Measurements from ENCODE around the gene UROC1. TPM values are rescaled to one million over a fixed set of nuclear protein-coding genes. Genes with fewer than 3 reads are reported as not detected.

The UROC1 gene
- total and polyA plus RNA-seq, 2 of the 13 experiments (the other 11 are each of a cell fraction or from before 2014, with no cell fraction given) = 0.71 to 1.3 TPM

DNA sequence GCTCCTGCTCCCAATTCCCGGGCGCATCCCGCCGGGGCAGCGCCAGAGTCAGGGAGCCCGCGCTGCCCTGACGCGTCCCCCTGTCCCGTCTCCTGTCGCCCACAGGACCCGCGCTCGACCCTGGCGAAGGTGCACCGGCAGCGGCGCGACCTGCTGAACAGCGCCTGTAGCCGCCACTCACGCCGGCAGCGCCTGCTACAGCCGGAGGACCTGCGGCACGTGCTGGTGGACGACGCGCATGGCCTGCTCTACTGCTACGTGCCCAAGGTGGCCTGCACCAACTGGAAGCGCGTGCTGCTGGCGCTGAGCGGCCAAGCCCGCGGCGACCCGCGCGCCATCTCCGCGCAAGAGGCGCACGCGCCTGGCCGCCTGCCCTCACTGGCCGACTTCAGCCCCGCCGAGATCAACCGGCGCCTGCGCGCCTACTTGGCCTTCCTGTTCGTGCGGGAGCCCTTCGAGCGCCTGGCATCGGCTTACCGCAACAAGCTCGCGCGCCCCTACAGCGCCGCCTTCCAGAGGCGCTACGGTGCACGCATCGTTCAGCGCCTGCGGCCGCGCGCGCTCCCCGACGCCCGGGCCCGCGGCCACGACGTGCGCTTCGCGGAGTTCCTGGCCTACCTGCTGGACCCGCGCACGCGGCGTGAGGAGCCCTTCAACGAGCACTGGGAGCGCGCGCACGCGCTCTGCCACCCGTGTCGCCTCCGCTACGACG lies 24.2 kb upstream of the UROC1 start:
- H3K9me3 ChIP-seq (ENCODE audit: low read length) = no peaks in the 10 kb centered on the region
- ATAC-seq (no peak), DNase-seq (ENCODE audit: low spot score) (no peak), FAIRE-seq (no peak)
- no peak overlapping the region for H2AFZ ChIP-seq (ENCODE audit: low read length)
- peak; percentile 71 for TF ChIP-seq AGO2 (optimal IDR thresholded peaks at IDR 0.05; ENCODE audit: low read depth, low read length)
- peak; percentile 52; the same call in 1 of the 2 replicates for TF ChIP-seq RBFOX2 (IDR thresholded peaks at IDR 0.05; ENCODE audit: low read depth, low read length)
- no peak for TF ChIP-seq FIP1L1 (IDR thresholded peaks at IDR 0.05; ENCODE audit: borderline replicate concordance, insufficient read depth, low read depth, low read length)
- whole genome bisulfite sequencing (ENCODE audit: low lambda C conversion rate) = 99% methylated on average over 64 of the region's 101 CpGs
- H3K4me3 ChIP-seq (replicated peaks in 1 of 3; ENCODE audit: insufficient read depth in 1 of 3, low read depth in 2 of 3, low read length in 3 of 3) = no peak overlapping the region
- H3K27ac ChIP-seq (ENCODE audit: extremely low read length, insufficient read depth, low read length) = no peak overlapping the region
- intact Hi-C loops (cut with micrococcal nuclease; ENCODE audit: unreplicated experiment) (no loop called here), in situ Hi-C loops (cut with HindIII; ENCODE audit: extremely low pct_ligation_motif_present, low pct_unique_long_range_greater_than_20kb) (no loop called here)
- H4K20me1 ChIP-seq (ENCODE audit: insufficient read depth, low read length) = no peaks in the 10 kb centered on the region
- no TSS peak for BruUV-seq (replicated peaks)
- H3K27me3 ChIP-seq (ENCODE audit: control insufficient read depth in 1 of 2, insufficient read depth in 2 of 2, low read length in 2 of 2) = no peaks in the 10 kb centered on the region; a peak in 1 of 5 replicates
- ChIA-PET CTCF (ENCODE audit: low intra/inter-chr PET ratio, low total read pairs) (no interaction called here), POLR2A (no interaction called here)
- no peaks in the 10 kb centered on the region for H3K4me1 ChIP-seq (ENCODE audit: insufficient read depth, low read length)
- H3K36me3 ChIP-seq (replicated peaks in 1 of 2; ENCODE audit: control insufficient read depth in 1 of 2, insufficient read depth in 2 of 2, low read length in 2 of 2) = peaks cover 13 to 33% of the 10 kb centered on the region in 2 experiments
- H3K9ac ChIP-seq (ENCODE audit: insufficient read depth, low read depth, low read length) = no peak overlapping the region
- no peak overlapping the region for H3K4me2 ChIP-seq (ENCODE audit: low read depth, low read length)
- no peaks in the 10 kb centered on the region for H3K79me2 ChIP-seq (ENCODE audit: insufficient read depth, low read length)

DNA sequence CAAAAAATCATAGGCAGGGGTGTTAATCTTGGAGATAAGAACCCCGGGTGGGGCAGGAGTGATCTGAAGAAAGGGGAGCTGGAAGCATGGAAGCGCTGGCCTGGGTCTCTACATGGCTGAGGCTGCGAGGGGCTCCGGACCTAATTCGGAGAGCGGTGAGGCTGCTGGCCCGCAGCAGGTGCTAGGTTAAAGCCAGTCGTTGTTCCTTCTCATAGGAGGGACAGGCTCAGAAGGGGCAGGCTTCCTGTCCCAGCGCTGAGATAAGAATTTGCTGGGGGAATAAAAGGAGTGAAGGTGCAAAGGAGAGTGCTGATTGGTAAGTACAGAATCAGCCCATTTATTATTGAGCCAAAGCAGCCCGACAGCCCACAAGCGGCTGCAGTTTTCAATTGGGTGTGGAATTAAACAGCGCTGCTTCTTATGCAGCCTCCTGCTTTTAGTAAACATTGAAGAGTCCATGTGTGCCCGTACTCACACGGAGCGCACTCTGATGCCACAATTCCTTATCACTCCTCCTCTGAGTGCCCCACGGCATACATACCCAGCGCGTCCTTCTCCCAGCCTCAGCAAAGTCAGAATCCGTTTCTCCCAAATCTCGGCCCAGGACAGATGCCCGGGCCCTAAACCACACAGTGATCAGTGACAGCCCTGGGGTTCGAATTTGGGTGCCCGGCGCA lies 23.5 kb upstream of the UROC1 start:
- Histone ChIP-seq H3K27ac (ENCODE audit: extremely low read length, insufficient read depth, low read length) (no peak overlapping the region), H3K4me2 (ENCODE audit: low read depth, low read length) (no peak overlapping the region)

More for the DNA sequence above, 23.5 kb upstream of the UROC1 start:
- Histone ChIP-seq H3K9me3 (ENCODE audit: low read length) (no peaks in the 10 kb centered on the region), H3K9ac (ENCODE audit: insufficient read depth, low read depth, low read length) (no peak overlapping the region), H4K20me1 (ENCODE audit: insufficient read depth, low read length) (no peaks in the 10 kb centered on the region), H3K79me2 (ENCODE audit: insufficient read depth, low read length) (no peaks in the 10 kb centered on the region), H3K36me3 (replicated peaks in 1 of 2; ENCODE audit: control insufficient read depth in 1 of 2, insufficient read depth in 2 of 2, low read length in 2 of 2) (peaks cover 13 to 37% of the 10 kb centered on the region in 2 experiments), H2AFZ (ENCODE audit: low read length) (no peak overlapping the region), H3K4me1 (ENCODE audit: insufficient read depth, low read length) (no peaks in the 10 kb centered on the region), H3K27me3 (ENCODE audit: control insufficient read depth in 1 of 2, insufficient read depth in 2 of 2, low read length in 2 of 2) (no peaks in the 10 kb centered on the region), H3K4me3 (replicated peaks in 1 of 3; ENCODE audit: insufficient read depth in 1 of 3, low read depth in 2 of 3, low read length in 3 of 3) (no peak overlapping the region)
- BruUV-seq (replicated peaks) = no TSS peak
- ChIA-PET CTCF (ENCODE audit: low intra/inter-chr PET ratio, low total read pairs) (no interaction called here), POLR2A (no interaction called here)
- TF ChIP-seq, protein P1, sequence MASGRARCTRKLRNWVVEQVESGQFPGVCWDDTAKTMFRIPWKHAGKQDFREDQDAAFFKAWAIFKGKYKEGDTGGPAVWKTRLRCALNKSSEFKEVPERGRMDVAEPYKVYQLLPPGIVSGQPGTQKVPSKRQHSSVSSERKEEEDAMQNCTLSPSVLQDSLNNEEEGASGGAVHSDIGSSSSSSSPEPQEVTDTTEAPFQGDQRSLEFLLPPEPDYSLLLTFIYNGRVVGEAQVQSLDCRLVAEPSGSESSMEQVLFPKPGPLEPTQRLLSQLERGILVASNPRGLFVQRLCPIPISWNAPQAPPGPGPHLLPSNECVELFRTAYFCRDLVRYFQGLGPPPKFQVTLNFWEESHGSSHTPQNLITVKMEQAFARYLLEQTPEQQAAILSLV (CRISPR knock-in tag; IDR thresholded peaks at IDR 0.05; ENCODE audit: borderline replicate concordance) = no peak
- TF ChIP-seq CEBPB (IDR thresholded peaks at IDR 0.05; ENCODE audit: borderline replicate concordance, low read depth, low read length) = no peak
- ATAC-seq (no peak), DNase-seq (ENCODE audit: low spot score) (no peak), FAIRE-seq (no peak)
- in situ Hi-C loops (cut with HindIII; ENCODE audit: extremely low pct_ligation_motif_present, low pct_unique_long_range_greater_than_20kb) (no loop called here), intact Hi-C loops (cut with micrococcal nuclease; ENCODE audit: unreplicated experiment) (no loop called here)
- WGBS (ENCODE audit: low lambda C conversion rate) = 96% methylated on average over 24 of the region's 24 CpGs
